22Rv1 (cell line): ENCODE measurements around the gene MRPS14.

Source experiments
- H3K27ac ChIP-seq: fragments of 450-650 bp; 2 replicates; pipeline ENCODE4 v1.5.1; 2017
- ZFX ChIP-seq: fragments of 450-650 bp; IDR thresholded peaks from 2 replicates; pipeline ENCODE4 v1.6.1; 2017; ENCODE audit warnings: antibody characterized with exemption, borderline replicate concordance
- TF ChIP-seq, protein P1 (sequence below): fragments of 450-650 bp; IDR thresholded peaks from 2 replicates; pipeline ENCODE4 v1.5.1; 2017; ENCODE audit warnings: mild to moderate bottlenecking

The MRPS14 gene

DNA sequence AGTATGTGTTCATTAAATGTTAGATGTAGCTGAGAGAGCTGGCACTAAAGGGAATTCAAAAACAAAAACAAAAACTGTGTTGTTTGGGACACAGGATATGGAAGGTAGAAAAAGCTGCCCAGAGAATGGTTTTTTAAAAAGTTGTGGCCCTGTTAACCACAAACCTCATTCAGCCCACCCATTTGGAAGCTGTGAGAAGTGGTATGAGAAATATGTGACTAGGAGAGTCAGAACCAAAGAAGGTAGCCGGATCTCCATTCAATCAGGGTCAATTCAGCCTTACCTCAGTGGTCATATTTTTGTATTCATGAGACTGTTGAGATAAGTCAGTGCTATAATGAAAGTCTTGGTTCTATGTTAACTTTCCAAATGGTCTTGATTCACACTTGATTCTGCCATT is 53.2 kb downstream of the MRPS14 start:
- H3K27ac ChIP-seq = no peak overlapping the region
- TF ChIP-seq ZFX = no peak
- TF ChIP-seq, protein P1, sequence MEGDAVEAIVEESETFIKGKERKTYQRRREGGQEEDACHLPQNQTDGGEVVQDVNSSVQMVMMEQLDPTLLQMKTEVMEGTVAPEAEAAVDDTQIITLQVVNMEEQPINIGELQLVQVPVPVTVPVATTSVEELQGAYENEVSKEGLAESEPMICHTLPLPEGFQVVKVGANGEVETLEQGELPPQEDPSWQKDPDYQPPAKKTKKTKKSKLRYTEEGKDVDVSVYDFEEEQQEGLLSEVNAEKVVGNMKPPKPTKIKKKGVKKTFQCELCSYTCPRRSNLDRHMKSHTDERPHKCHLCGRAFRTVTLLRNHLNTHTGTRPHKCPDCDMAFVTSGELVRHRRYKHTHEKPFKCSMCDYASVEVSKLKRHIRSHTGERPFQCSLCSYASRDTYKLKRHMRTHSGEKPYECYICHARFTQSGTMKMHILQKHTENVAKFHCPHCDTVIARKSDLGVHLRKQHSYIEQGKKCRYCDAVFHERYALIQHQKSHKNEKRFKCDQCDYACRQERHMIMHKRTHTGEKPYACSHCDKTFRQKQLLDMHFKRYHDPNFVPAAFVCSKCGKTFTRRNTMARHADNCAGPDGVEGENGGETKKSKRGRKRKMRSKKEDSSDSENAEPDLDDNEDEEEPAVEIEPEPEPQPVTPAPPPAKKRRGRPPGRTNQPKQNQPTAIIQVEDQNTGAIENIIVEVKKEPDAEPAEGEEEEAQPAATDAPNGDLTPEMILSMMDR = no peak

DNA sequence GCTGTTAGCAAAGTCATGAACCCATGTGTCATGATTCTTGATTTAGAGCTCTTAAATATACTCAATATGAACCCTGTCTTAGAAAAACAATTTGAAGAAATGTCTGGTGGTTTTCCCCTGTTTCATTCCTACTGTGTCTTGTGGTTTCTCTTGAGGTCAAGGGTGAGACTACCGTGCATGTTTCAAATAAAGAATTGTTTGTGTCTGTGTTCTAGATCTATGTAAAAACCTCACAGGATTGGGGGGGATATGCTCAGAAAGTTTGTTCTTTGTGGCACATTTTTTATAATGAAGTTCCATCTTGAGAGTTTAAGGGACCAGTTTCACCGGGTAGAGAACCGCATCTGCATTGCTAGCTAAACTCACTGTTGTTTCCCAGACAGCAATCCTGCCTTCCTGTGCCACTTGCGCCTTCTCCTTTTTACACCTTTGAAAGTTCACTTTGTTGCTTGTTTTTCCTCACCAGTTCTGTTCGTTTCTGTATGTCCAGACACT is 54.4 kb downstream of the MRPS14 start:
- no peak overlapping the region for H3K27ac ChIP-seq
- TF ChIP-seq, protein P1 = no peak
- no peak for TF ChIP-seq ZFX

DNA sequence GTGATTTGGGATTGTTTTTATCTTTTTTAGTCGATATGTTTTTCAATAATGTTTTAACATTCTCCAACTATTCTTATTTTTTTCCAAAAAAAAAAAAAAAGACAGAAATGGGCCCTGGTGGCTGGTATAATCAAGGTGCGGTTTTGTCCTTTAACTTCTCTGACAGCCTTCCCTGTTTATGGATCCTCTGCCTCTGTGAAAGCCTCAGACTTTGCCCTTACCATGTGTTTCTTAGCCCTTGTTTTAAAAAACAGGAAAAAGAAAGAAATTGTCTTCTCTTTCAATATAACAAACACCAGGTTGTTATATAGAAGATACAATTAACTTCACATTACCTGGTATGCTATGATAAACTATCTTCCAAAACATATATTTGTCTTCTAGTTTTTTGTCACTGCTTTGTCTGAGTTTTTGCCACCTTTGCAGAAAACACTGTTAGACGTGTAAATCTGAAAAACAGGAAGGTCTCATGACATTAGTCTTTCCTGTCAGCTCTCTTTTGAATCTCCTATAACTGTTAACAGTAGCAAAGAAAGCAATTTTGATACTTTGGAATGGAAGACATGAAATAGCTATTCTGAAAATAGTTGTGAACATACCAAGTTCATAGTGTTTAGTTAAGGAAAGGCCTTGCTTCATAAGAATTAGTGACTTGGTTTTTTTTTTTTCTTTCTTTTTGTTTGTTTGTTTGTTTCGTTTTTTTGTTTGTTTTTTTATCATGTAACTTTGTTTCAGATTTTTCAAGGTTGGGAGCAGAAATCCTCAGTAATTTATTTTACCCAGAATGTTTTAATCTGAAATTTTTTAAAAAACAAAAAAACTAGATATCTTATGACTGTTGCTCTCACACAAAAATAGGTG is 55.1 kb downstream of the MRPS14 start:
- no peak overlapping the region for H3K27ac ChIP-seq
- TF ChIP-seq, protein P1 = no peak
- no peak for TF ChIP-seq ZFX

DNA sequence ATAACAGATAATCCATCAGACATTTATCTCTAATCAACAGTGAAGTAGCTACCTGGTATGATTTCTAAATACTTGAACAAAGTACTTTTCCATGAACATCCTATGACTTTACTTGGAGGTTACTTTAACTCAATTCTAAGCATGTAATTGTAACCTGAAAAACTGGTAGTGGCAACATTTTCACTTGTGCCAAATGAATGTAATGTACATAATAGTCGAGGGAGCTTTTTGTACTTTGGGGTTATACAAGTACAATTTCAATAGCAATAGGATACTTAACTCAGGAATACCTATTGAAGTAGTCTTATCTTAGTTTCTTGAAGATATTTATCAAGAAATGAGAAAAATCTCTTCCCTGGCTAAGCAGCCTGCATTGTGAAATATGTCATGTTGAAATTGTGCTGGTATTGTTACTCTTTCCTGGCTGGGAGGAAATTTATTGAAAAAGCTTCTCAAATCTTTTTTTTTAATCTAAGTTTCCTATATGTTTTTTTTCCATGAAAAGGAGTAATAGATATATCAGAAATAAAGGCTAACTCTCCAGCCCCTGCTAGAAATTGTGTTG is 57.1 kb downstream of the MRPS14 start:
- TF ChIP-seq, protein P1 = no peak
- TF ChIP-seq ZFX = no peak
- H3K27ac ChIP-seq = no peak overlapping the region

DNA sequence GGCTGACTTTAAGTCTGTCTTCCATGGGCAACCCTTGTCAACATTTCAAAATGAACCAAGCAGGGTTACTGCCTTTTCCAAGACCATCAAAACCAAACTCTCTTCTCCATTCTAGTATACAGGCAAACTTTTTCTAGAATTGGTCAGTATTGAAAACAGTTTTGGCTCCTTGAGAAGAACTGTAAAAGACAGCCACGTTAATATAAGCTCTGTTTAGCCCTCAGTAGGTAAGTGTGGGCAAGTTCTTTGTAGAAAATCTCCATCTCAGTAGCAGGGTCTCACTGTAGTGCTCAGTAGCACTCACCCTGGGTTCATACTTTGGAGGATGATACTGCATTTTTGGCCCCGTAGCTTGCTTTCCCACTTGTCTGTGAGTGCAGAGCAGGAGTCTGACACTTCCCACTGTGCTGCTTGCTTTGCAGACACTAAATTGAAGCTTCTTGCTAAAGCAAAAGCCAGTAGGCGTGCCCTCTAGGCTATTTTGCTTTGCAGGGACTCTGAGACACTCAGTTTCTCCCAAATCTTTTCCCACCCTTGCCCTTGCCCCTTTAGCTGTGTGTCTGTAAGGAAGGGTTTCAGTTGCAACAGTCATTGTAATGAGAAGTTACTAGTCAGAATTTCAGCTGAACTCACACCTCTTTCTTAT is 57.7 kb downstream of the MRPS14 start:
- TF ChIP-seq ZFX = no peak
- TF ChIP-seq, protein P1 = no peak
- H3K27ac ChIP-seq = peak overlapping the region; percentile 1; the same call in 1 of the 2 replicates

DNA sequence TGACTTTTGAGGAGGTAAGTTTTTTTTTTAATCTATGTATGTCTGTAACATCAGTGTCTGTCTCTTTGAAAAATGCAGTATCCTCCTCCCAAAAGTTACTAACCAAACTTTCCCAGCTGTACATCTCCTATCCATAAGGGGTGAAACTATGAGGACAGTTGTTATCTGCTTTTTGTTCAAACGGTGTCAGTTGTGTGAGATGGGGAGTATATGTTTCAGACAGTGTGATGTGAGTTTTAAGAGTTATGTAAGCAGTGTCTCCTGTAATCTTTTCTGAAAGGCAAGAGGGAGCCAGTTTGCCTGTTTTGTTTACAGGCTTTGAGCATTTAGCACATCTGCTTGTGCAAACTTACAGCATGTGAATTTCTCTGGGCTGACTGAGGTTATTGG is 58.3 kb downstream of the MRPS14 start:
- no peak for TF ChIP-seq ZFX
- peak overlapping the region; percentile 1; the same call in 1 of the 2 replicates for H3K27ac ChIP-seq

DNA sequence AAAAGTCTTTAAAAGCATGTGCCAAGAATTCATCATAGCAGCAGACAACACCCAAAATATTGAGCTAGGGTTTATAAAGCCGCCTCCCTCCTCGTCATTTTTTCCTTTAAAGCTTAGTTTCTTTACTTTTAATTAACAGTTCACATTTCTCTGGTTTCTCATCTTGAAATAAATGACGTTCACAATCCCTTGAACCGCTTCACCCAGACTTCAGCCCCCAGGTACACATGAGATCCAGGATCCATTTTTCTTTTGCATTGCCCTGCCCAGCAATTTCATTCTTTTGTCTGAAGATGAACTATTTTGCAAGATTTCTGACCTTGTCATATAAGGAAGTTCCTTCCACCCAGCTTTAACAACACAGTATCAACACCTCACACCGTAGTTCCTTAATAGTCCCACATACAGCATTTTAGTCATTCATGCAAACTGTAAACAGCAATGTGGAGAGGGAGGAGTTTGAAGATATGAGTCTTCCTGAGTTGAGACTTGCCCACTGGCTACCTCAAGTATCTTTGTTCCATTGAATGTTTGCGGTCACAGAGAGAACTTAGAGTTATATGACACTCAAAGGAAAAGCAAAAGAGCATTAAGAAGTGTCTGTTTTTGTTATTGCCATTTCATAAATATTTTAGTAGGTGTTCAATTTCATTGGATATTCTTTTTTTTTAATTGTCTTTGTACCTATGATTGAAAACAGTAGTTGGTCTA is 58.8 kb downstream of the MRPS14 start:
- no peak for TF ChIP-seq ZFX
- TF ChIP-seq, protein P1 = no peak

More for the DNA sequence above, 58.8 kb downstream of the MRPS14 start:
- H3K27ac ChIP-seq = peak overlapping the region; percentile 1; the same call in 1 of the 2 replicates
